Activated T-cell treated with anti-CD3 and anti-CD28 coated beads for 24 hours (primary cell): ENCODE results near the gene C11orf58.

Experiments
- DNase-seq: peaks from one replicate; pipeline ENCODE4 v3.0.0-alpha.2; 2020; ENCODE audit warnings: low read depth

C11orf58 gene

GRCh38 chr11:16804104-16804947, 65.9 kb downstream of the C11orf58 start:
- DNase-seq = no peak

- no peak for DNase-seq
Observed at GRCh38 chr11:16805938-16806337, 67.5 kb downstream of the C11orf58 start.

- no peak for DNase-seq
Observed at GRCh38 chr11:16806791-16807190, 68.3 kb downstream of the C11orf58 start.

GRCh38 chr11:16807306-16807705, 68.9 kb downstream of the C11orf58 start:
- DNase-seq = no peak
